ENCODE measurements around the gene NAPSA. TPM values are rescaled to one million over a fixed set of nuclear protein-coding genes. Genes with fewer than 3 reads are reported as not detected.

Gene NAPSA
- total and polyA plus RNA-seq, 9 of the 15 experiments (the other 6 are each of a cell fraction or from before 2014, with no cell fraction given): 0.25 to 1.9 (median 0.69) TPM

GRCh38 chr19:50368649-50369570 is 3.5 kb upstream of the NAPSA start (continued):
- no peak for TF ChIP-seq ZBTB9 (CRISPR knock-in tag; IDR thresholded peaks at IDR 0.05)
- peak; percentile 38; the same call in 1 of the 2 replicates for TF ChIP-seq GABPA (tag; conservative IDR thresholded peaks at IDR 0.05; ENCODE audit: low read depth)
- TF ChIP-seq ZNF583 (CRISPR knock-in tag; IDR thresholded peaks at IDR 0.05): no peak
- peak; percentile 98 for TF ChIP-seq TFE3 (CRISPR knock-in tag; IDR thresholded peaks at IDR 0.05)
- TF ChIP-seq SFPQ (IDR thresholded peaks at IDR 0.05; ENCODE audit: low read depth, low read length): no peak
- TF ChIP-seq RUNX1 (IDR thresholded peaks at IDR 0.05; ENCODE audit: low read depth): no peak
- peak; percentile 49 for TF ChIP-seq TBP (optimal IDR thresholded peaks at IDR 0.05; ENCODE audit: low read depth, low read length)
- TF ChIP-seq BCOR (IDR thresholded peaks at IDR 0.05): no peak
- TF ChIP-seq GATAD2B (IDR thresholded peaks at IDR 0.05; ENCODE audit: borderline replicate concordance): no peak
- peak; percentile 32; the same call in 1 of the 2 replicates for TF ChIP-seq HCFC1 (IDR thresholded peaks at IDR 0.05; ENCODE audit: low read depth, low read length)
- no peak for TF ChIP-seq ZNF274 (IDR thresholded peaks at IDR 0.05; ENCODE audit: borderline replicate concordance, low read depth, low read length)
- TF ChIP-seq BRD4 (IDR thresholded peaks at IDR 0.05): no peak
- no peak for TF ChIP-seq KAT2B (IDR thresholded peaks at IDR 0.05; ENCODE audit: low read depth, low read length)
- TF ChIP-seq DIDO1 (tag; IDR thresholded peaks at IDR 0.05; ENCODE audit: low read depth): no peak
- TF ChIP-seq SRSF7 (optimal IDR thresholded peaks at IDR 0.05; ENCODE audit: low read depth, low read length): no peak
- TF ChIP-seq TAF7 (tag; IDR thresholded peaks at IDR 0.05): no peak
- no peak for TF ChIP-seq GMEB1 (CRISPR knock-in tag; IDR thresholded peaks at IDR 0.05)
- no peak for TF ChIP-seq ILF3 (IDR thresholded peaks at IDR 0.05; ENCODE audit: borderline replicate concordance)
- no peak for TF ChIP-seq ELF2 (CRISPR knock-in tag; IDR thresholded peaks at IDR 0.05)
- no peak for TF ChIP-seq ATF6 (CRISPR knock-in tag; IDR thresholded peaks at IDR 0.05)

All from K562 (cell line).